Inflammatory macrophage treated with lipopolysaccharide for 4 hours (primary cell): ENCODE data around the gene FBL.
"Not testable (repeated sequence)": the region's sequence is repeated elsewhere in the genome, so short reads cannot be mapped to it uniquely, and the experiment has no call there.

Experiments
- DNase-seq: peaks from one replicate; pipeline ENCODE4 v3.0.0-alpha.2; 2020

The FBL gene

DNA sequence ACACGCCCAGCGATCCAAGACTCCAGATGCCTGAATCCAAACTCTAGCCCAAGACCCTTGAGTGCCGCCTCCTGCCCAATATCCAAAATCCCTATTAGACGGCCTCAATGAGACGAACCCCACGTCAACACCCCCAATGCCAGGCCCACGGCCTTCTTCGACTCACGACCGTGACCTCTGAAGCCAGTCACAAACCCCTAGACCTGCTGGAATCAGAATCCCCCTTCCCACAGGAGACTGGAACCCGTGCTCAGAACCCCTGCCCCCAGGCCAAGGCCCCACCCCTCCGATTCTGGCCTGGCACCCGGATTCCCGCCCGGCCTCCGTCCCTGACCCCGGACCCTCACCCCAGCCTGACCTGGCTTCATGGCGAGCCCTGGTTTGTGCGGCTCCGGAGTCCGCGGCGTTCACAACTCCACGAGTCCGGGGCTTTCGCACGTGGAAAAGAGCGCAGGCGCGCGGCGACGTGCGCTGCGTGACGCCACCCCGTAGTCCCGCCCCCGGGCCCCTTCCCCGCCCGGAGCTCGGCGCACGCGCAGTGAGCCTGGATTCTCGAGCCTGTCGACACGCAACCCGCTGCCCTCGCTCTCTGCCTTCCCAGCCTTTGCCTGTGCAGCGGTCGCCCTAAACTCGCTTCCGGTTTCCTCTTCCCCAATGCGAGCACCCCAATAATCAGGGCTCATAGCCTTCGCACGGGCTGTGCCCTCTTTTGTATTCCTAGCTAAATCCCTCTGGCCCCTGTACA lies at the start of gene FBL:
Gene FBL (minus strand): TSS at position 447 of the 745 bp plus-strand sequence. CDS start 79 bp downstream, at position 368.
- DNase-seq, result peak; percentile 95

DNA sequence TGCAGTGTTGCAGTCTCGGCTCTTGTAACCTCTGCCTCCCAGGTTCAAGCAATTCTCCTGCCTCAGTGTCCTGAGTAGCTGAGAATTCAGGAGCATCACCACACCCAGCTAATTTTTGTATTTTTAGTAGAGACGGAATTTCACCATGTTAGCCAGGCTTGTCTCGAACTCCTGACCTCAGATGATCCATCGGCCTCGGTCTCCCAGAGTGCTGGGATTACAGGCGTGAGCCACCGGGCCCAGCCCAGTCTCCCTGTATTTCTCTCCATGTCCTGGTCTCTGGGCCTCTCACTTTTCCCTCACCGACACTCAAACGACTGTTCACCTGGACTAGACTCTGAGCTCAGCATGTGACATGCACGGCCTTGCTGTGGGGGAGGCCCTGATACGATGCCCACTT lies 48.9 kb upstream of the FBL start:
- not testable (repeated sequence) for DNase-seq

DNA sequence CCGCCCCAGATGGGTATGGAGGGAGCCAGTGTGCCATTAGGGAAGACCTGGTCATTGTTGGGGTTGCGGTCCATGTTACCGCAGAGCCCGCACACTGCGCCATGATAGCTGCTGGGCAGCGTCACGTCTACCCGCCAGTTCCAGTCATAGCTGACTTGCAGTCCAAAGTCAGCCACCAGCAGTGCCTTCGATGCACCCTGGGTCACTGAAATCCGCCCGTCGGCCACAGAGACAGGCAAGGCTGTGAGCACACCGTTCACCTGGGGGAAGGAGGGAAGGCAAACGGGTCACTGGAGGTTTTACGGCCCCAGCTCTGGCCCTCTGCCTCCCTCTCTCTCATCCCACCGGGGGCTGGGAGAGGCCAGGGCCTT lies 48.0 kb upstream of the FBL start:
- not testable (repeated sequence) for DNase-seq

DNA sequence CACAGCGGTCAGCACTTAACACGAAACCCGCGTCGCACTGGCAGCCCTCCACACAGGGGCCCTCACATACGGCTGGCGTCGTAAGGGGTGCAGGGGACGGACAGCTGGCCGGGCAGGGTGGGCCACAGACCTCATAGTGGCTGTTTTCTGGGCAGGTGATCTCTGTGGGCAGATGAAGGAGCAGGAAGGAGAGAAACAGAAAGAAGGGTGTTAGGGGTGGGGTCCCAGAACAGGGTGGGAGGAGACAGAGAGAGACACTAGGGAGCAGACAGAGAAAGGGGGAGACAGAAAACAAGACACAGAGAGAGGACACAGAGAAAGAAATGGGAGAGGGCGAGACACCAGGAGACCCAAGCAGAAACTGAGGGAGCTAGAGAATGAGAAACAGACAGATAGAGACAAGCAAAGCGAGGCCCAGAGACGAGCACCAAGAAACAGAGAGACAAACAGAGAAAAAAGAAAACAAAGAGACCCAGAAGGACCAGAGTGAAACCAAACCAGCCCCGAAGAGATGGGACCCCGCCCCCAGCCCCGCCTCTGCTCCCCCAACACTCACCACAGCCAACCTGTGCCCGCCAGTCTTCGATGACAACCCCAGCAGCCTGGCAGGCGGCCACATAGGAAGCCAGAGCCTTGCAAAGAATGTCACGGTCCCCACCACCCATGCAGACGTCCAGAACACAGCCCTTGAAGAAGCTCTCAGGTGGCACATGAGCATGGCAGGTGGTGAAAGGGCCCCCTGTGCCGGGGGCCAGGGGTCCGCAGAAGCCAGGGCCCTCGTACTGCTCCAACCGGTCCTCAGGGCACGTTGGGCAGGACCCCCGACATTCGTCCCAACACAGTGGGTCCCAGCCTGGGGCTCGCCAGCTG lies 47.4 kb upstream of the FBL start:
- not testable (repeated sequence) for DNase-seq

DNA sequence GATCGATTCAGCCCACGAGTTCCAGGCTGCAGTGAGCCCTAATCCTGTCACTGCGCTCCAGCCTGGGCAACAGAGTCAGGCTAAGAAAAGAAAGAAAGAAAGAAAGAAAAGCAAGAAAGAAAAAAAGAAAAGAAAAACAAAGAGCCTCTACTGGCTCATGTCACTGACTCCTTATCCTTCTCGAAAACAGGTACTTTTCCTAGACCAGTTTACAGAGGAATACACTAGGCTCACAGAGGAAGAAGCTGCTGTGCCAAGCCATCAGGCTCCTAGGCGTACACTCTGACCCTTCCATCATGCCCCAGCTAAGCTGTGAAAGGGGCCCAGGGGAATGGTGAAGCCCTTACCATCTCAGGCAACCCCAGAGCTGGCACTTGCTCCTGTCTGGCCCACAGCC lies 46.3 kb upstream of the FBL start:
- not testable (repeated sequence) for DNase-seq

DNA sequence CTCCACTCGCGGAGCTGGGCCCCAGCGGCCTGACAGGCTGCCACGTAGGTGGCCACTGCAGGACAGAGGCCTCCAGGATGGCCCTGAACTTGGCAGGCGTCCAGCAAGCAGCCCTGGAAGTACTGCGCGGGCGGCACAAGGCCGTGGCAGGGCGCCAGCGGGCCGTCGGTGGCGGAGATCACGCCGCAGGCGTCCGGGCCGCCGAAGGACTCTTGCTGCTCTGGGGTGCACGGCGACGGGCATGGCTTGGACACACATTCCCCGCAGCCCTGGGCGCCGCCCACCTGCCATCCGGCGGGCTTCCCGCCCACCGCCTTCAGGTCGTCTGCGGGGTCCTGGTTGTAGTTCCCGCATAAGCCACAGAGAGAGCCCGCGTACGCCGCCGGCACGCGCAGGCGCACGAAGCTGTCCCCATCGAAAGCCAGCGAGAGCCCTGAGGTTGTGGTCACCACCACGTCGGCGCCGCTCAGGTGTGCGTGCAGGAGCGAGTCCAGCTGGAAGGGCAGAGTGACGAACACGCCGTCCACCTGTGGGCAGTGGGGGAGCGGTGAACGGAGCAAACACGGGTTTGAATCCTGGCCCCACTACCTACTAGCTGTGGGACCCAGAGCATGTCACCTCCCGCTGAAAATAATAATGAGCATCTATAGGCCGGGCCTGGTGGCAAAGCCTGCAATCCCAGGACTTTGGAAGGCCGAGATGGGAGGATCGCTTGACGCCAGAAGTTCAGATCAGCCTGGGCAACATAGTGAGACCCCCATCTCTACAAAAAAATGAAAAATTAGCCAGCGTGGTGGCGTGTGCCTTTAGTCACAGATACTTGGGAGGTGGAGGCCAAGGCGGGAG lies 45.7 kb upstream of the FBL start:
- DNase-seq, result not testable (repeated sequence)

DNA sequence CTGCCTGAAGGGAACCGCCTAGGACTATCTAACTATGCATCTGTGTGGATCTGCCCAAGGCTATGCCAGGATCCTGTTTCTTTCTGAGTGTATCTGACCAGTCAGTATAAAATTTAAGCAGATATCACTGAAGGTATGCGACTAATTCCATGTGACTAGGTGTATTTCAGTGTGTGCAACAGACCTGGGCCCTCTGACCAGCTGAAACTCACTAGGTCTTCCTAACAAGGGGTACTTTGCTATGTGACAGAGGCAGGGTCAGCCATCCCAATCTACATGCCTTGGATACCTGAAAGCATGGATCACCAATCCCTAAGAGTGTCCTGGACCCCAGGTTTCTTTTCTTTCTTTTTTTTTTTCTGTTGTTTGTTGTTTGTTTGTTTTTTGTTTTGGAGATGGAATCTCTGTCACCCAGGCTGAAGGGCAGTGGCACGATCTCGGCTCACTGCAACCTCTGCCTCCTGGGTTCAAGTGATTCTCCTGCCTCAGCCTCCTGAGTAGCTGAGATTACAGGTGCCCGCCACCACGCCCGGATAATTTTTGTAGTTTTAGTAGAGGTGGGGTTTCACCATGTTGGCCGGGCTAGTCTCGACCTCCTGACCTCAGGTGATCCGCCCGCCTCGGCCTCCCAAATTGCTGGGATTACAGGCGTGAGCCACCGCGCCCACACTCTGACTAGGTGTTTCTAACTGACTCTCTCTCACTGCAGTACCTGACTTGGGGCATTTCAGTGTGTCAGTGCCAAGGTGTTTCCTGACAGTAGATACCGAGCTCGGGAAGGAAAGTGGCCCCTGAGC lies 44.8 kb upstream of the FBL start:
- no peak for DNase-seq

DNA sequence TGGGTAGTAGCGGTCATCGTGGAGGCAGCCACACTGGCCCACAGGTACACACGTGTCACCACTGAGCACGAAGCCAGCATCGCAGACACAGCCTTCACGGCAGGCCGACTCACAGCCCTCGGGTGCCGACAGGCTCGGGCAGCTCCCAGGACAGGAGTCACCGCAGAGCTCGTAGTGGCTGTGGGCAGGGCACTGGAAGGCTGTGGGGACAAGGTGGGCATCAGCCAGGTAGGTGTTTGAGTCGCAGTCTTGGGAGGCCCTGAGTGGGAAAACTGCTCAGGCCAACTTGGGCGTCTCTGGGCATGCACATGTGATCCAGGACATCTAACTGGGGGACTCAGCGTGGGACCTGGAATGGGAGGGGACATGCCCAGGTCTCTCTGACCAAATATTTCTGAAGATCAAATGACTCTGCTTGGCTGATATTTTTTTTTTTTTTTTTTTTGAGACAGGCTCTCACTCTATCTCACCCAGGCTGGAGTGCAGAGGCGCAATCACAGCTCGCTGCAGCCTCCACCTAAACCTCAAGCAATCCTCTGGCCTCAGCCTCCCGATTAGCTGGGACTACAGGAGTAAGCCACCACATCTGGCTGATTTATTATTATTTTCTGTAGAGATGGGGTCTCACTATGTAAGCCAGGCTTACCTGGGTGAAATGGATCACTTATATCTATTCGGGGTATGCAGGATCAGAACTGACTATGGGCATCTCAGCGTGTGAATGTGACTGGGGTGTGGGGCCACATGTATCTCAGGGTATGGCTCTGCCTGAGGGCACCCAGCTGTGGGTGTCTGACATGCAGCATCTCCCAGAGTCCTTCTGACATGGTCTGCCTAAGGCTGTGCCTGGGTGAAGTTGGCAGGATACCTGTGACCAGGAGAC lies 43.9 kb upstream of the FBL start:
- not testable (repeated sequence) for DNase-seq

DNA sequence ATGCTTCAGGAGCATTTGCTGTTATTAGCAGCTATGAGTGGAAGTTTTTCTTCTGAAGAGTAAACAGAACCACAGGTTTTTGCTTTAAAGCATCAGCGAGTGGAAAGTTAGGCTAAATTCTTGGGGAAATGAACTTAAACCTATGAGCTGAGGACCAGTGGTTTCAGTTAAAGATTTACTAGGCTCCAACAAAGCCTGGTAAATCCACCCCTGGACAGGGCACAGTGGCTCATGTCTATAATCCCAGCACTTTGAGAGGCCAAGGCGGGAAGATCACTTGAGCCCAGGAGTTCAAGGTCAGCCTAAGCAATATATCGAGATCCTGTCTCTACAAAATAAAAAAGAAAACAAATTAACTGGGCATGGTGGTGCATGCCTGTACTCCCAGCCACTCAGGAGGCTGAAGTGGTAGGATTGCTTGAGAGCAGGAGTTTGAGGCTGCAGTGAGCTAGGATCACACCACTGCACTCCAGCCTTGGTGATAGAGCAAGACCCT lies 41.3 kb upstream of the FBL start:
- not testable (repeated sequence) for DNase-seq

DNA sequence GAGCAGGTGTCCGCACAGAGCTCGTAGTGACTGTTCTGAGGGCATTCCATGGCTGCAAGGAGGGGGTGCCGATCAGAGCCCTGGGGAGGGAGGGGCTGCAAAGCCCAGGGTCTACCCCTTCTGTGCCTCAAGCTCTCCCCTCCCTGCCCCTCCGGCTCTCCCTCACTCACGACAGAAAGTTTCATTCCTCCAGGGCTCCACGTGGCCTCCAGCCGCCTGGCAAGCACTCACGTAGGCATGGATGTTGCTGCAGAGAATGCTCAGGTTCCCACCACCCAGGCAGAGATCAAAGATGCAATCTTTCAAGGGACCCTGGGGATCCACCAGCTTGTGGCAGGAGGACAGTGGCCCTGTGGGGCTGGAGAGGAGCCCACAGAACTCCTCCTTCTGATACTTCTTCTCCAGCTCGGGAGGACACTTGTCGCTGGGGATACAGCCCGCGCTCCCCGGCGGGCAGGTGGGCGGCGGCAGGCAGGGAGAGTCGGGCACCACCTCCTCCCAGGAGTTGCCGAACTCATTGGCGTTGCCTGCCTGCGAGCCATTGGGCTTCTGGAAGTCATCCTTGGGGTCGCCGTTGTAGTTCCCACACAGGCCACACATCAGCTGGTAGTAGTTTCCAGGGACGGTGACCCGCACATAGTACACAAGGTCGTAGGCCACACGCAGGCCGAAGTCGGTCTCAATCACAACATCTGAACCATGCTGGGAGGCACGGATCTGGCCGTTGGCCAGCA lies 39.8 kb upstream of the FBL start:
- DNase-seq, result not testable (repeated sequence)

DNA sequence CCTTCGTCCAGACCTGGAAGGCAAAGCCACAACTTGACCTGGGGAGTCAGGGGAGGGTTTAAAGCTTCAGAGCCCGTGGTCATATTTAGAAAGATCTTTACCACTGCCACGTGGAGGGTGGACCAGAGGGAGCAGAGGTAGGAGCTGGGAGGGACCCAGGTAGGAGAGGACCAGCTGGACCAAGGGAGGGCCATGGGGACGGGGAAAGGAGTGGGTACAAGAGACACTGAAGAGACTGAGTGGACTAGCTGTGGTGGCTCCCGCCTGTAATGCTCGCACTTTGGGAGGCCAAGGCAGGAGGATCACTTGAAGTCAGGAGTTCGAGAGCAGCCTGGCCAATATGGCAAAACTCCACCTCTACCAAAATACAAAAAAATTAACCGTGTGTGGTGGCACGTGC lies 38.5 kb upstream of the FBL start:
- not testable (repeated sequence) for DNase-seq

DNA sequence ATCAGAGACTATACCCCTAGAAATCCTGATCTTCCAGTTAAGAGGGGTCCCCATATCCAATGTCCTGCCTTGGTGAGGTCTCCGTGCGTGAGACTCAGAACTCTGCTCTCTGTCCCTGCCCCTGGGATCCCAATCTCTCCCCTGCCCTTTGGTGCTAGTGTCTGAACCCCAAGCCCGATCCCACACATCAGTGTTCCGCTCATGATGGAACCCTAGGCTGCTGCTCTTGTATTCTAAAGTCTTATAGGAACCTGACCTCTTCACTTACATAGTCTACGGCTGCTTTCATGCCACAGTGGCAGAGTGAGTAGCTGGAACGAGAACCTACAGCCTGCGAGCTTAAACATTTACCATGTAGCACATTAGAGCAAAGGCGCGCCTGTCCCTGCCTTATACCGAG lies 36.5 kb upstream of the FBL start:
- not testable (repeated sequence) for DNase-seq

DNA sequence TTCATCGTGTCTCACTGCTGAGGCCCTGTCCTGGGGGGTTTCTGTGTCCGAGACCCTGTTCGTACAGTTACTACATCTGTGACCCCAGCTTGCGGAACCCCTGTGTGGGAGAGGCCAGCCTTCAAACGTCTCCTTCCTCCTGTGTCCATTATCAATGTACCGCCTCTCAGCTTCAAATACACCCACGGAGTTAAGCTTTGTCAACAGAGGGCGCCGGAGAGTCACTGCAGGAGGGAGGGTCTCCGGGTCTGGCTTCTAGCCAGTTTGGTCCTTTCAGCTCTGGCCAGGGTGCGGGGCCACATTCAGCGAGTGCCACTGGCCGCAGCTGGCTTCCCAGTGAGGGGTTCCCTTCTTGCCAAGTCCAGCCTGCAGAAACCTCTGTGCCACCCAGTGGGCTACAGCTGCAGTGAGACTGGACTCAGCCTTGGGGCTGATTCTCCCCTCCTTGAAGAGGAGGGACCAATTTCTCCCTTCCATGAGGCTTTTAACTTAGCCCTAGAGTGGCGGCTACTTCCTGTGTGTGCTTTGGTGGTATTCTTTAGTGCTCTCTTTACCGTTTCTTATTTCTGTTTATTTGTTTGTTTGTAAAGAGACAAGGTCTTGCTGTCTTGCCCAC lies 35.4 kb upstream of the FBL start:
- DNase-seq, result peak; percentile 41

DNA sequence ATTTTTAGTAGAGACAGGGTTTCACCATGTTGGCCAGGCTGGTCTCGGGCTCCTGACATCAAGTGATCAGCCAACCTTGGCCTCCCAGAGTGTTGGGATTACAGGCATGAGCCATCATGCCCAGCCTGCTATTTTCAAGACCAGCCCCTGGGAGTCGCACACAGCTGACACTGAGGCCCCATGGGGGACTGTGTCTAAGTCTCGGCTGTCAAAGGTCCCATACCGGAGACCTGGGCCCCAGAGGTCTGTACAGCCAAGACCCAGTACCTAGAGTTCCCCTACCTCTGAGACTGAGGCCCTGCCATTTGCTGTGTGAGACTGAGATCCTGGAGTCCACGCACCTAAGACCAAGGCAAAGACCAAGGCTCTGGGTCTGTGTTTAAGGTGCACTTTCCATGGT lies 34.1 kb upstream of the FBL start:
- DNase-seq, result not testable (repeated sequence)

DNA sequence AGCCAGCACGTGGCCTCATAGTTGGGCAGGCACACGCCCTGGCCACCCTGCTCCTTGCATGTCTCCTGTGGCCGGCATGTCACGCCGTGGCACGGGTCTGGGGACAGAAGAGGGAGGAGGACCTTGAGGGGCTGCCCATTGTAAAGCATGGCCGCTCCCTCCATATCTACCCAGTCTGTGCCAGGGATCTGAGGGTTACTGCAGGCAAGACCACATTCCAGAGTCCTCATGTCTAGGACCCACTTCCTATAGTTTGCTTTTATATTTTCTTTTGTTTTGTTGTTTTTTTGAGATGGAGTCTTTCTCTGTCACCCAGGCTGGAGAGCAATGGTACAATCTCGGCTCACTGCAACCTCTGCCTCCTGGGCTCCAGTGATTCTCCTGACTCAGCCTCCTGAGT lies 33.6 kb upstream of the FBL start:
- DNase-seq, result not testable (repeated sequence)

DNA sequence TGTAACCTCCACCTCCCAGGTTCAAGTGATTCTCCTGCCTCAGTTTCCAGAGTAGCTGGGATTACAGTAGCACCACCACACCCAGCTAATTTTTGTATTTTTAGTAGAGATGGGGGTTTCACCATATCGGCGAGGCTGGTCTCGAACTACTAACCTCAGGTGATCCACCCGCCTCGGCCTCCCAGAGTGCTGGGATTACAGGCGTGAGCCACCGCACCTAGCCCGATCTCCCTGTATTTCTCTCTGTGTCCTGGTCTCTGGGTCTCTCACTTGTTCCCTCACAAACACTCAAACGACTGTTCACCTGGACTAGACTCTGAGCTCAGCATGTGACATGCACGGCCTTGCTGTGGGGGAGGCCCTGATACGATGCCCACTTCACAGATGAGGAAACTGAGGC lies 32.7 kb upstream of the FBL start:
- not testable (repeated sequence) for DNase-seq

DNA sequence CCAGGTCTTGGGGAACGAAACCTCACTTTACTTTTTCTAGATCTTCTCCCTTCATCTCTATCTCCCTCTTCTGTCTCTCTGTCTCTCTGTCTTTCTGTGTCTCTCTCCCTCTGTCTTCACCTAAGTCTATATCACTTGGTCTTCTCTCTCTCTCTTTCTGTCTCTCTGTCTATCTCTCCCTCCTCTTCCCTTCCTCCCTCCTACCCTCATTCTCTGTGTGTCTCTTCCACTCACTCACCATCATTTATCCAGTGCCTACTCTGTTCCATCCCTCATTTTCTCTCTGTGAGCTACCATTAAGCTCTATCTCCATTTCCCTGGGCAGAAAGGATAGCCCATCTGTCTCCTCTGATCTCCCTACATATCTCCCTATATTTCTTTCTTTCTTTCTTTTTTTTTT lies 32.2 kb upstream of the FBL start:
- no peak for DNase-seq

DNA sequence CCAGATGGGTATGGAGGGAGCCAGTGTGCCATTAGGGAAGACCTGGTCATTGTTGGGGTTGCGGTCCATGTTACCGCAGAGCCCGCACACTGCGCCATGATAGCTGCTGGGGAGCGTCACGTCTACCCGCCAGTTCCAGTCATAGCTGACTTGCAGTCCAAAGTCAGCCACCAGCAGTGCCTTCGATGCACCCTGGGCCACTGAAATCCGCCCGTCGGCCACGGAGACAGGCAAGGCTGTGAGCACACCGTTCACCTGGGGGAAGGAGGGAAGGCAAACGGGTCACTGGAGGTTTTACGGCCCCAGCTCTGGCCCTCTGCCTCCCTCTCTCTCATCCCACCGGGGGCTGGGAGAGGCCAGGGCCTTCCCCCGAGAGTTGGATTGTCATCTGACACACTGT lies 31.8 kb upstream of the FBL start:
- not testable (repeated sequence) for DNase-seq

DNA sequence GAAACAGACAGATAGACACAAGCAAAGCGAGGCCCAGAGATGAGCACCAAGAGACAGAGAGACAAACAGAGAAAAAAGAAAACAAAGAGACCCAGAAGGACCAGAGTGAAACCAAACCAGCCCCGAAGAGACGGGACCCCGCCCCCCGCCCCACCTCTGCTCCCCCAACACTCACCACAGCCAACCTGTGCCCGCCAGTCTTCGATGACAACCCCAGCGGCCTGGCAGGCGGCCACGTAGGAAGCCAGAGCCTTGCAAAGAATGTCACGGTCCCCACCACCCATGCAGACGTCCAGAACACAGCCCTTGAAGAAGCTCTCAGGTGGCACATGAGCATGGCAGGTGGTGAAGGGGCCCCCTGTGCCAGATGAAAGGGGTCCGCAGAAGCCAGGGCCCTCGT lies 31.3 kb upstream of the FBL start:
- not testable (repeated sequence) for DNase-seq

DNA sequence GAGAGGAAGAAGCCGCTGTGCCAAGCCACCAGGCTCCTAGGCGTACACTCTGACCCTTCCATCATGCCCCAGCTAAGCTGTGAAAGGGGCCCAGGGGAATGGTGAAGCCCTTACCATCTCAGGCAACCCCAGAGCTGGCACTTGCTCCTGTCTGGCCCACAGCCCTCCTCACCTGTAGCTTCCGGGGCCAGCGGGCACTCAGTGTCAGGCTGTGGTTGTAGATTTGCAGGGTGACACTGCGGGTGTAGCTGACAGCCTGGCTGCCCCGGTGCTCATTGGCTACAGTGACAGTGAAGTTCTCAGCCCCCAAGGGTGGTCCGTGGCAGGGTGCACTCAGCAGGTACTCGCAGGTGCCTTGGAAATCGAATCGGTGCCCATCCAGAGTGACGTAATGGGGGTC lies 30.3 kb upstream of the FBL start:
- DNase-seq, result not testable (repeated sequence)
